ENCODE data around the gene C6orf47. TPM values are rescaled to one million over a fixed set of nuclear protein-coding genes. Genes with fewer than 3 reads are reported as not detected.

Gene C6orf47
- total and polyA plus RNA-seq, 2 of the 13 experiments (the other 11 are each of a cell fraction or from before 2014, with no cell fraction given) = 1.7 to 18.1 TPM

DNA sequence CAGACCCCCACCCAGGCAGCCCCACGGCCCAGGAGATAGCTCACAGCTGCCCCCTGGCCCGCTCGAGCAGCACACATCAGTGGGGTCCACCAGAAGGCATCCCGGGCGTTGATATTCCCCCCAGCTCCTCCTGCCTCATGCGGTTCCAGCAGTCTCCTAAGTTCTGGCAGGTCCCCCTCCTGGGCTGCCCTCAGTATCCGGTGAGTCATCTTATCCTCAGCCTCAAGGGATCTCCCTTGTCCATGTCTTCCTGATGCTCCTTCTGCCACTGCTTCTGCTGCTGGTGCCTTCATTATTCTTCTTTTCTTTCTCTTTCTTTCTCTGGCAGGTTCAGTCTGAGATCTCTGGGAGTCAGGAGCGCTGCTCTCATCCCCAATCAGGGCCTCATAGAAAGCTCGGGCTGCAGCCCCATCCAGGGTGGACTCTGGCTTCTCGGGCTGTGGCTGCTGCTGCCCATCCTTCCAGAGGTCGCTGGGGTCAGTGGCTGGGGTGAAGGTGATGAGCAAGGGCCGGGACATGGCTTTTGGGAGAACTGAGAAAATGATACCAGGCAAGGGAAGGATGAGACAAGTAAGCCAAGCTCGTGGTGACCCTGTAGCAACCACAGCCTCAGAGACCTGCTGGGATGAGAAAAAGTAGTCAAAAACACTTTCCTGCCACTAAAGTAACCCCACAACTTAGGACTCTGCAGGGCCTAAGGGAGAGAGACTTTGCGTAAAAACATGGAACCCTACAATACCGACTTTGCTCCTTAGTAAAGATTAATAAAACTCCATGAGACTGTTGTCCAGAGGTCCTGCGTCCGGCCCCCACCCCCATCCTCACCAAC, 3.6 kb upstream of the C6orf47 start (continued):
- TF ChIP-seq, protein P1, sequence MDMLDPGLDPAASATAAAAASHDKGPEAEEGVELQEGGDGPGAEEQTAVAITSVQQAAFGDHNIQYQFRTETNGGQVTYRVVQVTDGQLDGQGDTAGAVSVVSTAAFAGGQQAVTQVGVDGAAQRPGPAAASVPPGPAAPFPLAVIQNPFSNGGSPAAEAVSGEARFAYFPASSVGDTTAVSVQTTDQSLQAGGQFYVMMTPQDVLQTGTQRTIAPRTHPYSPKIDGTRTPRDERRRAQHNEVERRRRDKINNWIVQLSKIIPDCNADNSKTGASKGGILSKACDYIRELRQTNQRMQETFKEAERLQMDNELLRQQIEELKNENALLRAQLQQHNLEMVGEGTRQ (IDR thresholded peaks at IDR 0.05; ENCODE audit: low read depth, low read length) = no peak
- TF ChIP-seq, protein P1 (CRISPR knock-in tag; IDR thresholded peaks at IDR 0.05; ENCODE audit: borderline replicate concordance) = no peak
- TF ChIP-seq, protein P2, sequence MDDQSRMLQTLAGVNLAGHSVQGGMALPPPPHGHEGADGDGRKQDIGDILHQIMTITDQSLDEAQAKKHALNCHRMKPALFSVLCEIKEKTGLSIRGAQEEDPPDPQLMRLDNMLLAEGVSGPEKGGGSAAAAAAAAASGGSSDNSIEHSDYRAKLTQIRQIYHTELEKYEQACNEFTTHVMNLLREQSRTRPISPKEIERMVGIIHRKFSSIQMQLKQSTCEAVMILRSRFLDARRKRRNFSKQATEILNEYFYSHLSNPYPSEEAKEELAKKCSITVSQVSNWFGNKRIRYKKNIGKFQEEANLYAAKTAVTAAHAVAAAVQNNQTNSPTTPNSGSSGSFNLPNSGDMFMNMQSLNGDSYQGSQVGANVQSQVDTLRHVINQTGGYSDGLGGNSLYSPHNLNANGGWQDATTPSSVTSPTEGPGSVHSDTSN (CRISPR knock-in tag; IDR thresholded peaks at IDR 0.05; ENCODE audit: borderline replicate concordance) = no peak
- TF ChIP-seq ZNF512B (CRISPR knock-in tag; IDR thresholded peaks at IDR 0.05; ENCODE audit: borderline replicate concordance) (no peak), ZFP1 (CRISPR knock-in tag; IDR thresholded peaks at IDR 0.05) (peak; percentile 13; the same call in 1 of the 2 replicates), KDM2A (CRISPR knock-in tag; IDR thresholded peaks at IDR 0.05; ENCODE audit: borderline replicate concordance, low read depth) (peak; percentile 42; the same call in 1 of the 2 replicates), FIP1L1 (IDR thresholded peaks at IDR 0.05; ENCODE audit: borderline replicate concordance, insufficient read depth, low read depth, low read length) (no peak), RARA (CRISPR knock-in tag; IDR thresholded peaks at IDR 0.05) (peak; percentile 38; the same call in 1 of the 2 replicates), MTA3 (CRISPR knock-in tag; IDR thresholded peaks at IDR 0.05) (no peak), NFYC (CRISPR knock-in tag; IDR thresholded peaks at IDR 0.05) (no peak), EZH2 (conservative IDR thresholded peaks at IDR 0.05; ENCODE audit: low read depth, low read length) (no peak), RFX5 (IDR thresholded peaks at IDR 0.05; ENCODE audit: low read depth, low read length) (no peak), CBFB (CRISPR knock-in tag; IDR thresholded peaks at IDR 0.05) (no peak), ZMYM2 (CRISPR knock-in tag; IDR thresholded peaks at IDR 0.05) (no peak), ETV5 (CRISPR knock-in tag; IDR thresholded peaks at IDR 0.05; ENCODE audit: borderline replicate concordance) (peak; percentile 4; the same call in 1 of the 2 replicates), MLLT10 (CRISPR knock-in tag; IDR thresholded peaks at IDR 0.05) (no peak)
- TF ChIP-seq, protein P3, sequence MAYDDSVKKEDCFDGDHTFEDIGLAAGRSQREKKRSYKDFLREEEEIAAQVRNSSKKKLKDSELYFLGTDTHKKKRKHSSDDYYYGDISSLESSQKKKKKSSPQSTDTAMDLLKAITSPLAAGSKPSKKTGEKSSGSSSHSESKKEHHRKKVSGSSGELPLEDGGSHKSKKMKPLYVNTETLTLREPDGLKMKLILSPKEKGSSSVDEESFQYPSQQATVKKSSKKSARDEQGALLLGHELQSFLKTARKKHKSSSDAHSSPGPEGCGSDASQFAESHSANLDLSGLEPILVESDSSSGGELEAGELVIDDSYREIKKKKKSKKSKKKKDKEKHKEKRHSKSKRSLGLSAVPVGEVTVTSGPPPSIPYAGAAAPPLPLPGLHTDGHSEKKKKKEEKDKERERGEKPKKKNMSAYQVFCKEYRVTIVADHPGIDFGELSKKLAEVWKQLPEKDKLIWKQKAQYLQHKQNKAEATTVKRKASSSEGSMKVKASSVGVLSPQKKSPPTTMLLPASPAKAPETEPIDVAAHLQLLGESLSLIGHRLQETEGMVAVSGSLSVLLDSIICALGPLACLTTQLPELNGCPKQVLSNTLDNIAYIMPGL (CRISPR knock-in tag; IDR thresholded peaks at IDR 0.05; ENCODE audit: borderline replicate concordance in 1 of 2, low read depth in 1 of 2) = no peak

All from HepG2 (cell line).